GM12878 (cell line): ENCODE results near the gene TRAPPC3L. TPM values are rescaled to one million over a fixed set of nuclear protein-coding genes. Genes with fewer than 3 reads are reported as not detected.

ENCODE experiments used
- ATF7 ChIP-seq: fragments of 450-650 bp; IDR thresholded peaks from 2 replicates; pipeline ENCODE4 v1.6.1; 2016; ENCODE audit warnings: low read depth, mild to moderate bottlenecking
- BHLHE40 ChIP-seq, 2 experiments: fragments of 450-650 bp in 1 of 2; IDR thresholded peaks; 2 replicates each; pipeline ENCODE4 v1.6.1; 2011 to 2017; ENCODE audit warnings: low read depth in 2 of 2, borderline replicate concordance in 1 of 2, improper control_type of control experiment in 1 of 2, low read length in 1 of 2, mild to moderate bottlenecking in 1 of 2
- BRCA1 ChIP-seq: IDR thresholded peaks from 2 replicates; pipeline ENCODE4 v1.6.1; 2011; ENCODE audit warnings: low read depth, low read length, improper control_type of control experiment
- CHD1 ChIP-seq: IDR thresholded peaks from 2 replicates; pipeline ENCODE4 v1.6.1; 2012; ENCODE audit warnings: low read depth, low read length, improper control_type of control experiment
- CREM ChIP-seq: IDR thresholded peaks from 2 replicates; pipeline ENCODE4 v1.6.1; 2014; ENCODE audit warnings: antibody characterized with exemption, low read depth
- EGR1 ChIP-seq, 2 experiments: IDR thresholded peaks; 1 replicate in 1 of 2; 2 replicates in 1 of 2; pipeline ENCODE4 v1.6.1; 2011 to 2012; ENCODE audit warnings: low read depth in 2 of 2, low read length in 2 of 2, borderline replicate concordance in 1 of 2, mild to moderate bottlenecking in 1 of 2, moderate library complexity in 1 of 2
- GABPA ChIP-seq: IDR thresholded peaks from 2 replicates; pipeline ENCODE4 v1.6.1; 2014; ENCODE audit warnings: antibody characterized with exemption, low read depth, mild to moderate bottlenecking, inconsistent platforms
- JUNB ChIP-seq: IDR thresholded peaks from 2 replicates; pipeline ENCODE4 v1.6.1; 2016; ENCODE audit warnings: antibody characterized with exemption, mild to moderate bottlenecking
- MTA3 ChIP-seq: IDR thresholded peaks from 2 replicates; pipeline ENCODE4 v1.6.1; 2012; ENCODE audit warnings: low read length, inconsistent platforms, borderline replicate concordance
- MYC ChIP-seq: IDR thresholded peaks from 2 replicates; pipeline ENCODE4 v1.6.1; 2011; ENCODE audit warnings: mild to moderate bottlenecking, low read length, moderate library complexity, inconsistent platforms; ENCODE audit not compliant: insufficient read depth, insufficient replicate concordance, insufficient read length, severe bottlenecking
- PML ChIP-seq: IDR thresholded peaks from 2 replicates; pipeline ENCODE4 v1.6.1; 2012; ENCODE audit warnings: low read length, inconsistent platforms
- POLR2AphosphoS5 ChIP-seq: IDR thresholded peaks from 2 replicates; pipeline ENCODE4 v1.6.1; 2011; ENCODE audit warnings: mild to moderate bottlenecking, low read length, inconsistent platforms
- RFX5 ChIP-seq: IDR thresholded peaks from 2 replicates; pipeline ENCODE4 v1.6.1; 2011; ENCODE audit warnings: low read depth, low read length, improper control_type of control experiment
- SUPT20H ChIP-seq: IDR thresholded peaks from 2 replicates; pipeline ENCODE4 v1.6.1; 2011; ENCODE audit warnings: low read depth, mild to moderate bottlenecking, low read length, moderate library complexity, borderline replicate concordance; ENCODE audit not compliant: control insufficient read depth
- SUZ12 ChIP-seq: fragments of 200-600 bp; sonication (generic); IDR thresholded peaks from one replicate; pipeline ENCODE4 v1.6.1; 2018; ENCODE audit warnings: antibody characterized with exemption, mild to moderate bottlenecking; ENCODE audit not compliant: unreplicated experiment
- TAF1 ChIP-seq: IDR thresholded peaks from 2 replicates; pipeline ENCODE4 v1.6.1; 2011; ENCODE audit warnings: mild to moderate bottlenecking, low read depth, low read length, borderline replicate concordance
- TARDBP ChIP-seq: IDR thresholded peaks from 2 replicates; pipeline ENCODE4 v1.6.1; 2016; ENCODE audit warnings: borderline replicate concordance
- TCF3 ChIP-seq: IDR thresholded peaks from 2 replicates; pipeline ENCODE4 v1.6.1; 2012; ENCODE audit warnings: low read depth, mild to moderate bottlenecking, low read length, borderline replicate concordance; ENCODE audit not compliant: insufficient read depth
- TCF7 ChIP-seq: IDR thresholded peaks from 2 replicates; pipeline ENCODE4 v1.6.1; 2014; ENCODE audit warnings: antibody characterized with exemption, borderline replicate concordance
- YBX1 ChIP-seq: fragments of 450-650 bp; IDR thresholded peaks from 2 replicates; pipeline ENCODE4 v1.6.1; 2016; ENCODE audit warnings: antibody characterized with exemption
- ZNF217 ChIP-seq: fragments of 450-650 bp; IDR thresholded peaks from 2 replicates; pipeline ENCODE4 v1.6.1; 2017; ENCODE audit warnings: antibody characterized with exemption, mild to moderate bottlenecking
- polyA plus RNA-seq, 11 experiments: library from polyadenylated mRNA; depleted of rRNA in 4 of 11; unstranded in 6 of 11; stranded (reverse) in 5 of 11; fragments of >200 nt; fragmentation: Nextera tagmentation in 4 of 11; fragmentation: Illumina TruSeq in 1 of 11; extraction: Ambion mirVana in 4 of 11; extraction: Trizol in 1 of 11; gene quantifications; 1 replicate in 1 of 11; 2 replicates in 10 of 11; pipeline versions ENCODE4 v1.2.1 to v1.2.3, GENCODE V29; 2011 to 2016; ENCODE audit warnings: inconsistent platforms in 2 of 11, missing spikeins in 2 of 11, low read depth in 1 of 11
- total RNA-seq, 4 experiments: library from RNA; depleted of rRNA in 3 of 4; stranded (reverse); fragments of >200 nt in 3 of 4; fragmentation: Illumina TruSeq in 1 of 4; extraction: Trizol in 1 of 4; gene quantifications; 2 replicates each; pipeline versions ENCODE4 v1.2.1 to v1.2.3, GENCODE V29; 2013 to 2021
- TF ChIP-seq, protein P1 (sequence below): fragments of 450-650 bp; formaldehyde crosslinking; IDR thresholded peaks from 2 replicates; pipeline ENCODE4 v1.4.0; 2020; ENCODE audit warnings: mild to moderate bottlenecking, moderate library complexity
- TF ChIP-seq, protein P2 (sequence below): IDR thresholded peaks from 2 replicates; pipeline ENCODE4 v1.6.1; 2012; ENCODE audit warnings: low read depth, low read length, improper control_type of control experiment
- TF ChIP-seq, protein P3 (sequence below): fragments of 450-650 bp; formaldehyde crosslinking; IDR thresholded peaks from 2 replicates; pipeline ENCODE4 v1.4.0; 2022; ENCODE audit warnings: mild to moderate bottlenecking, moderate library complexity

The TRAPPC3L gene
- total and polyA plus RNA-seq, 10 of the 15 experiments (the other 5 are each of a cell fraction or from before 2014, with no cell fraction given) = not detected

DNA sequence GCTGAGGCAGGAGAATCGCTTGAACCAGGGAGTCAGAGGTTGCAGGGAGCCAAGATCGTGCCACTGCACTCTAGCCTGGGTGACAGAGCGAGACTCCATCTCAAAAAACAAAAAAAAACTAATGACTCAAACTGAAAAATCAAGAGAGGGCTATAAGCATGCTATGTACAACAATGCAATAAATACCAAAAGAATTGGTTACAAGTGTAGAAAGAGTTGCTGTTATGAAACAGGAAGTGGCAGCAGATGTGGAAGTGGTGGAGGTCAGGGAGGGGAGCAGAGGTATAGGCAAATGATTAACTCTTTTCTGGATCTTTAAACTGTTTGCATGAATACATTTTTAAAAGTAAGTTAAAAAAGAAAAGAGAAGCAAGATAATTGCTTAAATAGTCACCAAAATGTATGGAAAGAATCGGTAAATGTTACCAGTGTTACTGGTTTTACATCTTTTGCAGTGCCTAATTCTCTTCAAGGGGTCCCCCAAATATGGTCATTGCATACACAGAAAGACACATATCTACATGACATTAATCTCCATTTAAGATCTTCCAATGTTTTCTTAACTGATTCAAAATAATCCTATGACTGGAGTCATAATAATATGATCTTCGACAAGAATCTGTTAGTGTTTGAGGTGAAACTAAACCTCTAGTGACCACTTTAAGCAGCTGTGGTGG is 69.3 kb downstream of the TRAPPC3L start (continued):
- TF ChIP-seq POLR2AphosphoS5 (no peak), TAF1 (no peak), ZNF217 (peak; percentile 93), JUNB (peak; percentile 90), SUZ12 (no peak), CHD1 (no peak), PML (no peak), TARDBP (no peak), SUPT20H (no peak), ATF7 (peak; percentile 79), TCF7 (no peak), TCF3 (no peak), CREM (peak; percentile 40; the same call in 1 of the 2 replicates), GABPA (peak; percentile 23; the same call in 1 of the 2 replicates), BHLHE40 (IDR thresholded peaks at IDR 0.05; ENCODE audit: borderline replicate concordance in 1 of 2, low read depth in 2 of 2, low read length in 1 of 2) (peak; percentile 29; a peak in 1 of 4 replicates), RFX5 (no peak), BRCA1 (no peak), YBX1 (no peak), EGR1 (IDR thresholded peaks at IDR 0.05; ENCODE audit: borderline replicate concordance in 1 of 2, low read depth in 2 of 2, low read length in 2 of 2) (0 out of 3 replicates have a peak, but pooled peaks of 1 of the 2 experiments have one; percentile 33), MYC (no peak), MTA3 (peak; percentile 64; the same call in 1 of the 2 replicates)
- TF ChIP-seq, protein P1, sequence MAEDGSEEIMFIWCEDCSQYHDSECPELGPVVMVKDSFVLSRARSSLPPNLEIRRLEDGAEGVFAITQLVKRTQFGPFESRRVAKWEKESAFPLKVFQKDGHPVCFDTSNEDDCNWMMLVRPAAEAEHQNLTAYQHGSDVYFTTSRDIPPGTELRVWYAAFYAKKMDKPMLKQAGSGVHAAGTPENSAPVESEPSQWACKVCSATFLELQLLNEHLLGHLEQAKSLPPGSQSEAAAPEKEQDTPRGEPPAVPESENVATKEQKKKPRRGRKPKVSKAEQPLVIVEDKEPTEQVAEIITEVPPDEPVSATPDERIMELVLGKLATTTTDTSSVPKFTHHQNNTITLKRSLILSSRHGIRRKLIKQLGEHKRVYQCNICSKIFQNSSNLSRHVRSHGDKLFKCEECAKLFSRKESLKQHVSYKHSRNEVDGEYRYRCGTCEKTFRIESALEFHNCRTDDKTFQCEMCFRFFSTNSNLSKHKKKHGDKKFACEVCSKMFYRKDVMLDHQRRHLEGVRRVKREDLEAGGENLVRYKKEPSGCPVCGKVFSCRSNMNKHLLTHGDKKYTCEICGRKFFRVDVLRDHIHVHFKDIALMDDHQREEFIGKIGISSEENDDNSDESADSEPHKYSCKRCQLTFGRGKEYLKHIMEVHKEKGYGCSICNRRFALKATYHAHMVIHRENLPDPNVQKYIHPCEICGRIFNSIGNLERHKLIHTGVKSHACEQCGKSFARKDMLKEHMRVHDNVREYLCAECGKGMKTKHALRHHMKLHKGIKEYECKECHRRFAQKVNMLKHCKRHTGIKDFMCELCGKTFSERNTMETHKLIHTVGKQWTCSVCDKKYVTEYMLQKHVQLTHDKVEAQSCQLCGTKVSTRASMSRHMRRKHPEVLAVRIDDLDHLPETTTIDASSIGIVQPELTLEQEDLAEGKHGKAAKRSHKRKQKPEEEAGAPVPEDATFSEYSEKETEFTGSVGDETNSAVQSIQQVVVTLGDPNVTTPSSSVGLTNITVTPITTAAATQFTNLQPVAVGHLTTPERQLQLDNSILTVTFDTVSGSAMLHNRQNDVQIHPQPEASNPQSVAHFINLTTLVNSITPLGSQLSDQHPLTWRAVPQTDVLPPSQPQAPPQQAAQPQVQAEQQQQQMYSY (CRISPR knock-in tag) = no peak
- TF ChIP-seq, protein P2, sequence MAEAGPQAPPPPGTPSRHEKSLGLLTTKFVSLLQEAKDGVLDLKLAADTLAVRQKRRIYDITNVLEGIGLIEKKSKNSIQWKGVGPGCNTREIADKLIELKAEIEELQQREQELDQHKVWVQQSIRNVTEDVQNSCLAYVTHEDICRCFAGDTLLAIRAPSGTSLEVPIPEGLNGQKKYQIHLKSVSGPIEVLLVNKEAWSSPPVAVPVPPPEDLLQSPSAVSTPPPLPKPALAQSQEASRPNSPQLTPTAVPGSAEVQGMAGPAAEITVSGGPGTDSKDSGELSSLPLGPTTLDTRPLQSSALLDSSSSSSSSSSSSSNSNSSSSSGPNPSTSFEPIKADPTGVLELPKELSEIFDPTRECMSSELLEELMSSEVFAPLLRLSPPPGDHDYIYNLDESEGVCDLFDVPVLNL = no peak
- TF ChIP-seq, protein P3, sequence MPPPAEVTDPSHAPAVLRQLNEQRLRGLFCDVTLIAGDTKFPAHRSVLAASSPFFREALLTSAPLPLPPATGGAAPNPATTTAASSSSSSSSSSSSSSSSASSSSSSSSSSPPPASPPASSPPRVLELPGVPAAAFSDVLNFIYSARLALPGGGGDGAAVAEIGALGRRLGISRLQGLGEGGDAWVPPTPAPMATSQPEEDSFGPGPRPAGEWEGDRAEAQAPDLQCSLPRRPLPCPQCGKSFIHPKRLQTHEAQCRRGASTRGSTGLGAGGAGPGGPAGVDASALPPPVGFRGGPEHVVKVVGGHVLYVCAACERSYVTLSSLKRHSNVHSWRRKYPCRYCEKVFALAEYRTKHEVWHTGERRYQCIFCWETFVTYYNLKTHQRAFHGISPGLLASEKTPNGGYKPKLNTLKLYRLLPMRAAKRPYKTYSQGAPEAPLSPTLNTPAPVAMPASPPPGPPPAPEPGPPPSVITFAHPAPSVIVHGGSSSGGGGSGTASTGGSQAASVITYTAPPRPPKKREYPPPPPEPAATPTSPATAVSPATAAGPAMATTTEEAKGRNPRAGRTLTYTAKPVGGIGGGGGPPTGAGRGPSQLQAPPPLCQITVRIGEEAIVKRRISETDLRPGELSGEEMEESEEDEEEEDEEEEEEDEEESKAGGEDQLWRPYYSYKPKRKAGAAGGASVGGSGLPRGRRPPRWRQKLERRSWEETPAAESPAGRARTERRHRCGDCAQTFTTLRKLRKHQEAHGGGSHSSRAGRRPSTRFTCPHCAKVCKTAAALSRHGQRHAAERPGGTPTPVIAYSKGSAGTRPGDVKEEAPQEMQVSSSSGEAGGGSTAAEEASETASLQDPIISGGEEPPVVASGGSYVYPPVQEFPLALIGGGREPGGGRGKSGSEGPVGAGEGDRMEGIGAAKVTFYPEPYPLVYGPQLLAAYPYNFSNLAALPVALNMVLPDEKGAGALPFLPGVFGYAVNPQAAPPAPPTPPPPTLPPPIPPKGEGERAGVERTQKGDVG = no peak
